Brain microvascular endothelial cell (primary cell): ENCODE measurements around the gene MED12L.

Experiments used
- DNase-seq: peaks from one replicate; pipeline ENCODE4 v3.0.0-alpha.2; 2020
- H3K27ac ChIP-seq: fragments of 250-450 bp; sonication (Bioruptor Pico); 2 replicates; pipeline ENCODE4 v1.5.1; 2020; ENCODE audit warnings: mild to moderate bottlenecking, moderate library complexity
- H3K27me3 ChIP-seq: fragments of 250-450 bp; sonication (Bioruptor Pico); replicated peaks from 2 replicates; pipeline ENCODE4 v1.5.1; 2020; ENCODE audit warnings: mild to moderate bottlenecking
- H3K36me3 ChIP-seq: fragments of 250-450 bp; sonication (Bioruptor Pico); replicated peaks from 2 replicates; pipeline ENCODE4 v1.5.1; 2020; ENCODE audit warnings: mild to moderate bottlenecking
- H3K4me3 ChIP-seq: 2 replicates; pipeline ENCODE4 v1.5.1; 2011; ENCODE audit warnings: low read depth, mild to moderate bottlenecking, control low read depth, low read length, moderate library complexity
- CTCF ChIP-seq: IDR thresholded peaks from 2 replicates; pipeline ENCODE4 v1.5.1; 2011; ENCODE audit warnings: low read depth, mild to moderate bottlenecking, moderate library complexity, low read length, control low read depth, inconsistent platforms; ENCODE audit errors: missing control alignments
- in situ Hi-C: cut with HindIII; loops from 2 replicates; pipeline ENCODE4 v1.10.0; 2017; ENCODE audit warnings: low sequenced_read_pairs, low pct_ligation_motif_present

MED12L gene

GRCh38 chr3:151203051-151203420 lies 117.6 kb downstream of the MED12L start, which contains the start of gene GPR171:
GPR171 (minus strand) TSS chr3:151203216; CDS start chr3:151199386, 3,830 bp downstream.
- H3K27me3 ChIP-seq = no peaks in the 10 kb centered on the region
- H3K4me3 ChIP-seq = no peak within 1 kb of the TSS
- H3K36me3 ChIP-seq = no peaks in the 10 kb centered on the region
- TF ChIP-seq CTCF = no peak
- in situ Hi-C loops = no loop called here
- DNase-seq = no peak
- H3K27ac ChIP-seq = no peak within 1 kb of the TSS

GRCh38 chr3:151204530-151205402 lies 119.3 kb downstream of the MED12L start:
- H3K27ac ChIP-seq = no peak overlapping the region
- H3K4me3 ChIP-seq = no peak overlapping the region
- H3K27me3 ChIP-seq = no peaks in the 10 kb centered on the region
- DNase-seq = no peak
- H3K36me3 ChIP-seq = no peaks in the 10 kb centered on the region
- TF ChIP-seq CTCF = no peak
- in situ Hi-C loops = no loop called here

GRCh38 chr3:151205482-151205881 lies 120.0 kb downstream of the MED12L start:
- H3K4me3 ChIP-seq = no peak overlapping the region

GRCh38 chr3:151206201-151206600 lies 120.7 kb downstream of the MED12L start:
- no peak for TF ChIP-seq CTCF
- DNase-seq = no peak
- Histone ChIP-seq H3K4me3 (no peak overlapping the region), H3K36me3 (no peaks in the 10 kb centered on the region), H3K27me3 (no peaks in the 10 kb centered on the region), H3K27ac (no peak overlapping the region)
- in situ Hi-C loops = no loop called here

More at GRCh38 chr3:151205482-151205881, 120.0 kb downstream of the MED12L start:
- no peaks in the 10 kb centered on the region for H3K36me3 ChIP-seq
- H3K27ac ChIP-seq = no peak overlapping the region
- no peaks in the 10 kb centered on the region for H3K27me3 ChIP-seq
- no peak for TF ChIP-seq CTCF
- no peak for DNase-seq
- in situ Hi-C loops = no loop called here

- Histone ChIP-seq H3K27me3 (no peaks in the 10 kb centered on the region), H3K36me3 (no peaks in the 10 kb centered on the region), H3K27ac (no peak overlapping the region), H3K4me3 (no peak overlapping the region)
- DNase-seq = no peak
- TF ChIP-seq CTCF = no peak
- in situ Hi-C loops = no loop called here
Observed at GRCh38 chr3:151209654-151210053, 124.2 kb downstream of the MED12L start.
